Activated T-cell treated with anti-CD3 and anti-CD28 coated beads for 24 hours (primary cell): ENCODE data around the gene ASPM.
"Not testable (repeated sequence)": the region's sequence is repeated elsewhere in the genome, so short reads cannot be mapped to it uniquely, and the experiment has no call there.

ENCODE experiments used
- DNase-seq: peaks from one replicate; pipeline ENCODE4 v3.0.0-alpha.2; 2020; ENCODE audit warnings: low read depth

Gene ASPM

GRCh38 chr1:197083474-197083873, 63.0 kb downstream of the ASPM start:
- DNase-seq = no peak

- DNase-seq = no peak
Observed at GRCh38 chr1:197081117-197081753, 65.2 kb downstream of the ASPM start.

- no peak for DNase-seq
Observed at GRCh38 chr1:197080323-197080722, 66.1 kb downstream of the ASPM start.

- DNase-seq = no peak
Observed at GRCh38 chr1:197076585-197076984, 69.9 kb downstream of the ASPM start.

GRCh38 chr1:197073978-197074377, 72.5 kb downstream of the ASPM start:
- no peak for DNase-seq

- no peak for DNase-seq
Observed at GRCh38 chr1:197067457-197067818, 79.0 kb downstream of the ASPM start.

- no peak for DNase-seq
Observed at GRCh38 chr1:197066719-197067456, 79.6 kb downstream of the ASPM start, which contains the start of gene F13B. TSS of gene F13B (minus strand) at chr1:197067260. CDS start at chr1:197067223, 37 bp downstream.

GRCh38 chr1:197066277-197066676, 80.2 kb downstream of the ASPM start:
- DNase-seq = no peak

- DNase-seq = no peak
Observed at GRCh38 chr1:197065559-197065958, 80.9 kb downstream of the ASPM start.

GRCh38 chr1:197063212-197063611, 83.3 kb downstream of the ASPM start:
- DNase-seq = no peak

- no peak for DNase-seq
Observed at GRCh38 chr1:197062692-197063091, 83.8 kb downstream of the ASPM start.

- DNase-seq = no peak
Observed at GRCh38 chr1:197049100-197049499, 97.4 kb downstream of the ASPM start.

- DNase-seq = no peak
Observed at GRCh38 chr1:197042676-197043341, 103.7 kb downstream of the ASPM start.

- no peak for DNase-seq
Observed at GRCh38 chr1:197041486-197042353, 104.7 kb downstream of the ASPM start.

GRCh38 chr1:197036861-197037260, 109.6 kb downstream of the ASPM start:
- no peak for DNase-seq

- DNase-seq = not testable (repeated sequence)
Observed at GRCh38 chr1:197034631-197035339, 111.7 kb downstream of the ASPM start.
